Left ventricle myocardium superior (tissue), 1 donor: ENCODE measurements around the gene NGDN. TPM values are rescaled to one million over a fixed set of nuclear protein-coding genes. Genes with fewer than 3 reads are reported as not detected.
"Not testable (repeated sequence)": the region's sequence is repeated elsewhere in the genome, so short reads cannot be mapped to it uniquely, and the experiment has no call there.

Source experiments
- ATAC-seq: fragments of 200-7000 bp; cut with Tn5 transposase; one replicate; pipeline ENCODE4 v1.9.1; 2020; ENCODE audit warnings: mild to moderate bottlenecking, moderate library complexity
- DNase-seq: peaks from one replicate; pipeline ENCODE4 v3.0.0-alpha.2; 2020
- intact Hi-C: fragments of 100-400 bp; cut with micrococcal nuclease; formaldehyde crosslinking; loops from one replicate; pipeline ENCODE4 v1.11.0; 2022
- long read RNA-seq: library from polyadenylated mRNA; unstranded; transcript quantifications from one replicate; pipeline ENCODE4 v2.0.0, GENCODE V29; 2021
- total RNA-seq: library from RNA; stranded (reverse); fragmentation: NEBNext Ultra II Directional; extraction: Animal tissue kit (Norgen Biotek cat#: 25700); gene quantifications from one replicate; pipeline ENCODE4 v1.2.1, GENCODE V29; 2021
- donor health status: DM: no; HTN: yes; CAD: no; lungs with severe emphysema.

The NGDN gene
- total RNA-seq, result 18.6 TPM
- long read RNA-seq, transcript NGDN-202 (11 exons, 1,143 nt), result major isoform, 36 of 46 reads
- long read RNA-seq, partial matches to known transcripts, result 5 of 46 reads
- long read RNA-seq, other reads (novel, unspliced or antisense), result 2 of 46 reads

- peak; percentile 95 for DNase-seq
- intact Hi-C loops, result no loop called here
- ATAC-seq, result peak; percentile 93
Observed at GRCh38 chr14:23469127-23469905, at the start of gene NGDN. Gene NGDN, plus strand, starts transcription at chr14:23469703. Its CDS starts 13 bp downstream, at chr14:23469716.

- intact Hi-C loops, result no loop called here
- DNase-seq (no peak), ATAC-seq (no peak)
Observed at GRCh38 chr14:23421594-23421993, 47.9 kb upstream of the NGDN start.

- DNase-seq (no peak), ATAC-seq (peak; percentile 3)
- intact Hi-C loops, result no loop called here
Observed at GRCh38 chr14:23423657-23424056, 45.8 kb upstream of the NGDN start.

- intact Hi-C loops, result no loop called here
- DNase-seq, result peak; percentile 25
- ATAC-seq, result no peak
Observed at GRCh38 chr14:23425169-23425568, 44.3 kb upstream of the NGDN start.

- ATAC-seq, intact Hi-C loops: not testable (repeated sequence)
- DNase-seq, result peak; percentile 26
Observed at GRCh38 chr14:23425798-23426197, 43.7 kb upstream of the NGDN start.

- intact Hi-C loops, result no loop called here
- ATAC-seq (peak; percentile 10), DNase-seq (peak; percentile 46)
Observed at GRCh38 chr14:23428686-23429495, 40.6 kb upstream of the NGDN start.

GRCh38 chr14:23430016-23430722, 39.3 kb upstream of the NGDN start:
- intact Hi-C loops, result no loop called here
- peak; percentile 31 for DNase-seq
- no peak for ATAC-seq

- ATAC-seq, result no peak
- DNase-seq, result no peak
Observed at GRCh38 chr14:23430723-23431085, 38.8 kb upstream of the NGDN start.

GRCh38 chr14:23431486-23431885, 38.0 kb upstream of the NGDN start:
- ATAC-seq, result no peak
- no peak for DNase-seq
- intact Hi-C loops, result no loop called here

More at GRCh38 chr14:23430723-23431085, 38.8 kb upstream of the NGDN start:
- intact Hi-C loops, result no loop called here

GRCh38 chr14:23432102-23432925, 37.2 kb upstream of the NGDN start:
- no peak for DNase-seq

GRCh38 chr14:23432946-23433345, 36.6 kb upstream of the NGDN start:
- no peak for DNase-seq
- intact Hi-C loops, result no loop called here
- ATAC-seq, result no peak

More at GRCh38 chr14:23432102-23432925, 37.2 kb upstream of the NGDN start:
- intact Hi-C loops, result no loop called here
- no peak for ATAC-seq

GRCh38 chr14:23433457-23433856, 36.0 kb upstream of the NGDN start:
- ATAC-seq (no peak), DNase-seq (no peak)
- intact Hi-C loops, result no loop called here

GRCh38 chr14:23434488-23435222, 34.8 kb upstream of the NGDN start:
- ATAC-seq, result no peak
- intact Hi-C loops, result no loop called here
- no peak for DNase-seq

- peak; percentile 82 for DNase-seq
- ATAC-seq, result peak; percentile 56
- intact Hi-C loops, result no loop called here
Observed at GRCh38 chr14:23435543-23436326, 33.8 kb upstream of the NGDN start, which contains the start of gene MYH7. Gene MYH7, minus strand, starts transcription at chr14:23435660. Its CDS starts 1,928 bp downstream, at chr14:23433732.

GRCh38 chr14:23436327-23437132, 33.0 kb upstream of the NGDN start:
- ATAC-seq, result peak; percentile 22
- intact Hi-C loops, result no loop called here

More at GRCh38 chr14:23436327-23437132, 33.0 kb upstream of the NGDN start:
- DNase-seq, result peak; percentile 68
